NCI-H82 (cell line): ENCODE data around the gene MBD1.
"Not testable (repeated sequence)": the region's sequence is repeated elsewhere in the genome, so short reads cannot be mapped to it uniquely, and the experiment has no call there.

Experiments used
- DNase-seq: peaks from one replicate; lab custom pipeline; 2025; lab: John Stamatoyannopoulos, UW

MBD1 gene

DNA sequence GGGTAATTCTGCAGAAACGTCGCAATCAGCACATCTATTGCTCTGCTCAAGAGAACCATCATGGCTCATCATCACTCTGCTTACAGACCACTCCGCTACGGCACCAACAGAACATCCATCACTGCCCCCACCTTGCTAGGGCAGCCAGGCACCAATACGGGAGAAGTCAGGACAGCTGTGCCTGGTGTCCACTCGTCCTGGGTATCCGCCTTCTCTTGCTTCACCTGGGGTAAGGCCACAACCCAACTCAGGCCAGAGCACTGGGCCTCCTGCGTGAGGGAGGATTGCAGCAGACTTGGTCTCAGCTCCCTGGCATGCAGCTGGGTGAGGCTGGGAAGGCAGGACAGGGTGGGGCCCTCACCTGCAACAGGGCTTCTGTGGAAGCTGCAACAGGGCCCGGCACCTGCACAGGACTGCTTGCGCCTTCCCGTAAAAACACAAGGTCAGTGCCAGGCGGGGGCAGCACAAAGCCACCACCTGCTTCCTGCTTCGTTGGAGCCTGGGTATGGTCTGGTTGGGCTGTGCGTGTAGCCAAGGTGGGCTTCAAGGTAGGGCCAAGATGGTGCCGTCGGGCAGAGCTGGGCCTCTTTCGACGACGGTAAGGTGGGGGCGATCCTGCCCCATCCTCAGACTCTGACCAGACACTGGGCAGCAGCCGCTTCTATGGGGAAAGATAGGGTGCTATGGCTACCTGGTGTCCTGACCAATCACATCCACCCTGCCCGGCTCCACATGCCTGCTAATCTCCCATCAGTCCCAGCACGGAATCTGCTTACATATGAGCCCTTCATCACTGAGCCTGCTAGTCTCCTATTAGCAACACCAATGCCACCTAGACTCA is 7.9 kb downstream of the MBD1 start:
- DNase-seq = no peak

GRCh38 chr18:50272568-50272967 is 8.8 kb downstream of the MBD1 start:
- DNase-seq = no peak

- DNase-seq = peak; percentile 23
Measured at GRCh38 chr18:50268022-50268747, 13.1 kb downstream of the MBD1 start.

- DNase-seq = peak; percentile 93
Measured at GRCh38 chr18:50266248-50266704, 15.0 kb downstream of the MBD1 start, which contains the start of gene CFAP53. Gene CFAP53, minus strand, starts transcription at chr18:50266495. Its CDS starts 91 bp downstream, at chr18:50266404.

GRCh38 chr18:50262977-50263376 is 18.3 kb downstream of the MBD1 start:
- DNase-seq = no peak

DNA sequence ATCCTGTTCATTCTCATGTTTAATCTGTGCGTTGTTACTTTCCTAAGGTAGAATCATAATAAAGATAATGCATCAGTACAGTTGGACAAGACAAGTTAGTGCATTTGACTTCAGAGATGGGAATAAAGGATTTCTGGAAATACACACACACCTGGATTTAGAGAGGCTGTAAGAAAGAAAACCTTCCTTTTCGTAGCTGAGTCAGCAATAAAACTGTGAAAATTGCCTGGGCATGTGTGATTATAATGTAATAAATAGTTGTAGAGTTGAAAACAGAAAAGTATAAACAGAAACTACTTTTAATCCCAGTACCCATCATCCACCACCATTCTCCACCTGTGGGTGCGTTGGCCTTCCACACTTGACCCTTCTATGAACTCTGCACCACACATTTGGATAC is 30.4 kb downstream of the MBD1 start:
- no peak for DNase-seq

GRCh38 chr18:50249576-50249975 is 31.7 kb downstream of the MBD1 start:
- DNase-seq = no peak

DNA sequence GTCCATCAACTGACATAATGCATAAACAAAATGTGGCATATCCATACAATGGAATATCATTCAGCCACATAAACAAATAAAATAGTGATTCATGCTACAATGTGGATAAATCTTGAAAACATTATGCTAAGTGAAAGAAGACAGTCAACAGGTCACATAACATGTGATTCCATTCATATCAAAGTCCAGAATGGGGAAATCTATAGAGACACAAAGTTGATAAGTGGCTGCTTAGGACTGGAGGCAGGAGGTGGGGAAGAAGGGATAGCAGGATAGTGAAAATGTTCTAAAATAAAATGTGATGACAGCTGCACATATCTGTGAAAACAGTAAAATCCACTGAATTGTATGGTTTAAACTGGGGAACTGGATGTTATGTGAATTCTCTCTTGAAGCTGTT is 33.8 kb downstream of the MBD1 start:
- no peak for DNase-seq

DNA sequence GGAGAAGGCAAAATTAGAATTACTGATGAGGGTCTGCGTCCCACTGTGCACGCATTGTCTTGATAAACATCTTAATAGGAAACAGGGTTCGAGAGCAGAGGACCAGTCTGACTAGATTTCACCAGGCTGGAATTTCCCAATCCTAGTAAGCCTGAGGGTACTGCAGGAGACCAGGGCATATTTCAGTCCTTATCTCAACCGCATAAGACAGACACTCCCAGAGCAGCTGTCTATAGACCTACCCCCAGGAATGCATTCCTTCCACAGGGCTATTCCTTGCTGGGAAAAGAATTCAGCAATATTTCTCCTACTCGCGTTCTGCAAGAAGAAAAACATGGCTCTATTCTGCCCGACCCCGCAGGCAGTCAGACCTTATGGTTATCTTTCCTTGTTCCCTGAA is 39.6 kb downstream of the MBD1 start:
- not testable (repeated sequence) for DNase-seq

- DNase-seq = no peak
Measured at GRCh38 chr18:50240080-50240563, 41.2 kb downstream of the MBD1 start.

DNA sequence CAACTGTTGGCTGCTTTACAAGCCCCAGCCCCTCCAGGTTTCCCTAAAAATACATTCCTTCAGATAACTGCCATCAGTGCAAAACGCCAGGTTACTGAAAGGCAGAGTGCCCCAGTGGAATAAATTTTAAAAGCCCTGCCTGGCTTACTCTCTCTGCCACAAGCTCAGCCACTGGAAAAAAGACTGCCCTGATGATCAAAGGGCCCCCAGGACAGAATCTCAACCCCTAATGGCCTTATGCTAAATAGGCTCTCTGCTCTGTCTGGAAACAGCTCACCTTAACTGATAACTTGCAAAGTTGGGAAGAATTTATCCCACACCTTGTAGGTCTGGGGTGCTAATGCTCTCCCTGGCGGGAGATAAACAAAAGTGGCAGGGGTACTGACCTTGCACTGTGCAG is 48.9 kb downstream of the MBD1 start:
- DNase-seq = no peak

GRCh38 chr18:50231621-50232020 is 49.7 kb downstream of the MBD1 start:
- no peak for DNase-seq

GRCh38 chr18:50220249-50220648 is 61.1 kb downstream of the MBD1 start:
- not testable (repeated sequence) for DNase-seq
